HepG2 (cell line): ENCODE data around the gene IRF1.

ENCODE experiments used
- BRCA1 ChIP-seq: sonication (generic); formaldehyde crosslinking; IDR thresholded peaks from 2 replicates; pipeline ENCODE4 v1.4.0; 2020; ENCODE audit warnings: missing genetic modification reagents
- CREM ChIP-seq, 2 experiments: sonication (generic) in 1 of 2; formaldehyde crosslinking in 1 of 2; IDR thresholded peaks; 2 replicates each; pipeline versions ENCODE4 v1.4.0 to v1.6.1; 2016 to 2020; ENCODE audit warnings: antibody characterized with exemption in 1 of 2, mild to moderate bottlenecking in 1 of 2, missing genetic modification reagents in 1 of 2
- FOXM1 ChIP-seq: sonication (generic); formaldehyde crosslinking; IDR thresholded peaks from 2 replicates; pipeline ENCODE4 v1.5.0; 2020; ENCODE audit warnings: missing genetic modification reagents
- HNRNPL ChIP-seq: fragments of 200-400 bp; formaldehyde crosslinking; IDR thresholded peaks from 2 replicates; pipeline ENCODE4 v1.6.1; 2017; ENCODE audit warnings: mild to moderate bottlenecking, low read depth, low read length
- POLR2A ChIP-seq, 2 experiments: IDR thresholded peaks; 2 replicates each; pipeline ENCODE4 v1.6.1; 2011; ENCODE audit warnings: low read depth in 2 of 2, low read length in 2 of 2, mild to moderate bottlenecking in 1 of 2, moderate library complexity in 1 of 2; ENCODE audit not compliant: insufficient read depth in 1 of 2
- POLR2AphosphoS5 ChIP-seq: IDR thresholded peaks from 2 replicates; pipeline ENCODE4 v1.6.1; 2012; ENCODE audit warnings: low read depth, low read length
- SP2 ChIP-seq: sonication (generic); formaldehyde crosslinking; IDR thresholded peaks from 2 replicates; pipeline ENCODE4 v1.5.1; 2020; ENCODE audit warnings: mild to moderate bottlenecking, missing genetic modification reagents
- SP4 ChIP-seq: sonication (generic); formaldehyde crosslinking; IDR thresholded peaks from 2 replicates; pipeline ENCODE4 v1.8.1; 2023; ENCODE audit warnings: mild to moderate bottlenecking, missing genetic modification reagents
- ZNF24 ChIP-seq: fragments of 450-650 bp; IDR thresholded peaks from 2 replicates; pipeline ENCODE4 v1.6.1; 2017; ENCODE audit warnings: antibody characterized with exemption, mild to moderate bottlenecking
- ZZZ3 ChIP-seq: sonication (generic); formaldehyde crosslinking; IDR thresholded peaks from 2 replicates; pipeline ENCODE4 v1.4.0; 2020; ENCODE audit warnings: missing genetic modification reagents, mild to moderate bottlenecking, borderline replicate concordance
- TF ChIP-seq, protein P1 (sequence below): sonication (generic); formaldehyde crosslinking; IDR thresholded peaks from 2 replicates; pipeline ENCODE4 v1.5.0; 2020; ENCODE audit warnings: mild to moderate bottlenecking, missing genetic modification reagents, moderate library complexity
- TF ChIP-seq, protein P2 (sequence below): sonication (generic); formaldehyde crosslinking; IDR thresholded peaks from 2 replicates; pipeline ENCODE4 v1.5.1; 2020; ENCODE audit warnings: missing genetic modification reagents, mild to moderate bottlenecking, borderline replicate concordance
- TF ChIP-seq, protein P3 (sequence below): sonication (generic); formaldehyde crosslinking; IDR thresholded peaks from 2 replicates; pipeline ENCODE4 v1.9.0; 2022; ENCODE audit warnings: missing genetic modification reagents, mild to moderate bottlenecking, borderline replicate concordance
- TF ChIP-seq, protein P4 (sequence below): sonication (generic); formaldehyde crosslinking; conservative IDR thresholded peaks from 2 replicates; pipeline ENCODE4 v1.4.0; 2020; ENCODE audit warnings: missing genetic modification reagents

DNA sequence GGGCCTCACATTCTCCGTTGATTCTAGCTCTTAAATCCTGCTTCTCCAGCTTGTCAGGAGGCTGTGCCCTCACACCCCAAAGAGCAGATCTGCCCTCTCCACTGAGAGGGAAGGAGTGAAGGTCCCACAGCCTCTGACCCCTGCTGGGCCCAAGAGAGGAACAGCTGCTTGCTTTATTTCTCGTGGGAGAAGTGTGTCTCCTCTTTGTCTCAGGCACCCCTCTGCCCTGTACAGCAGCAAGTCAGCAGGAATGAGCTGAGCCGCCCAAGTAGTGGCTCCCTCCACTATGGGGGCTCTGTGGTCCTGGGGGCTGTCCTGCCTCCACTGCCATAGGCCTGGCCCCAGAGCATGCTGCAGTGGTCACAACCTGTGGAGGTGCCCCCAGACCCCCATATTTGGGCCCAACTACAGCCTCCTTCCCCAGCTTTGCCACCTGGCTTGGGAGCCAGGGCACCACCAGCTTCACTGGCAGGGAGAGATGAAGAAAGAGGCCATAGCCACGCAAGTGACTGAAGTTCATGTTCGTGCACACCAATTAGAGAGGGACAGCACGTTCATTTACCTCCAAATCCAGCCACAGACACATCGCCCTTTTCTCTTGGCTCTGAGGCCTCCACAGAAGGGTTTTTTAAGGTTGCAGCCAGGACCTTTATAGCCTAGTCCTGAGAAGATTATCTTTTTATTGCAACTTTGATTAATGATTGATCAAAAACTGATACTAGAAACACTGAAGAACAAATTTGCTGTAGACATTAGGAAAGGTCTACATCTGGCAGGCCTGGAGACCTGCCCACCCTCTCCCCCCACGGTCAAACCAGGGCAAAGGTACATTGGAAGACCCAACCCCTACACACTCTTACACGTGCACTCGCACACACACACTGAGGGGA, 27.5 kb downstream of the IRF1 start:
- TF ChIP-seq FOXM1 (CRISPR knock-in tag) (no peak), ZNF24 (no peak), SP2 (CRISPR knock-in tag) (no peak), SP4 (CRISPR knock-in tag) (no peak), POLR2AphosphoS5 (no peak), CREM (IDR thresholded peaks at IDR 0.05) (no peak), CREM (CRISPR knock-in tag; IDR thresholded peaks at IDR 0.05) (no peak), ZZZ3 (CRISPR knock-in tag) (no peak), HNRNPL (no peak), BRCA1 (CRISPR knock-in tag) (no peak), POLR2A (IDR thresholded peaks at IDR 0.05; ENCODE audit: insufficient read depth in 1 of 2, low read depth in 2 of 2, low read length in 2 of 2) (no peak)
- TF ChIP-seq, protein P1, sequence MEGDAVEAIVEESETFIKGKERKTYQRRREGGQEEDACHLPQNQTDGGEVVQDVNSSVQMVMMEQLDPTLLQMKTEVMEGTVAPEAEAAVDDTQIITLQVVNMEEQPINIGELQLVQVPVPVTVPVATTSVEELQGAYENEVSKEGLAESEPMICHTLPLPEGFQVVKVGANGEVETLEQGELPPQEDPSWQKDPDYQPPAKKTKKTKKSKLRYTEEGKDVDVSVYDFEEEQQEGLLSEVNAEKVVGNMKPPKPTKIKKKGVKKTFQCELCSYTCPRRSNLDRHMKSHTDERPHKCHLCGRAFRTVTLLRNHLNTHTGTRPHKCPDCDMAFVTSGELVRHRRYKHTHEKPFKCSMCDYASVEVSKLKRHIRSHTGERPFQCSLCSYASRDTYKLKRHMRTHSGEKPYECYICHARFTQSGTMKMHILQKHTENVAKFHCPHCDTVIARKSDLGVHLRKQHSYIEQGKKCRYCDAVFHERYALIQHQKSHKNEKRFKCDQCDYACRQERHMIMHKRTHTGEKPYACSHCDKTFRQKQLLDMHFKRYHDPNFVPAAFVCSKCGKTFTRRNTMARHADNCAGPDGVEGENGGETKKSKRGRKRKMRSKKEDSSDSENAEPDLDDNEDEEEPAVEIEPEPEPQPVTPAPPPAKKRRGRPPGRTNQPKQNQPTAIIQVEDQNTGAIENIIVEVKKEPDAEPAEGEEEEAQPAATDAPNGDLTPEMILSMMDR (CRISPR knock-in tag) = no peak
- TF ChIP-seq, protein P2, sequence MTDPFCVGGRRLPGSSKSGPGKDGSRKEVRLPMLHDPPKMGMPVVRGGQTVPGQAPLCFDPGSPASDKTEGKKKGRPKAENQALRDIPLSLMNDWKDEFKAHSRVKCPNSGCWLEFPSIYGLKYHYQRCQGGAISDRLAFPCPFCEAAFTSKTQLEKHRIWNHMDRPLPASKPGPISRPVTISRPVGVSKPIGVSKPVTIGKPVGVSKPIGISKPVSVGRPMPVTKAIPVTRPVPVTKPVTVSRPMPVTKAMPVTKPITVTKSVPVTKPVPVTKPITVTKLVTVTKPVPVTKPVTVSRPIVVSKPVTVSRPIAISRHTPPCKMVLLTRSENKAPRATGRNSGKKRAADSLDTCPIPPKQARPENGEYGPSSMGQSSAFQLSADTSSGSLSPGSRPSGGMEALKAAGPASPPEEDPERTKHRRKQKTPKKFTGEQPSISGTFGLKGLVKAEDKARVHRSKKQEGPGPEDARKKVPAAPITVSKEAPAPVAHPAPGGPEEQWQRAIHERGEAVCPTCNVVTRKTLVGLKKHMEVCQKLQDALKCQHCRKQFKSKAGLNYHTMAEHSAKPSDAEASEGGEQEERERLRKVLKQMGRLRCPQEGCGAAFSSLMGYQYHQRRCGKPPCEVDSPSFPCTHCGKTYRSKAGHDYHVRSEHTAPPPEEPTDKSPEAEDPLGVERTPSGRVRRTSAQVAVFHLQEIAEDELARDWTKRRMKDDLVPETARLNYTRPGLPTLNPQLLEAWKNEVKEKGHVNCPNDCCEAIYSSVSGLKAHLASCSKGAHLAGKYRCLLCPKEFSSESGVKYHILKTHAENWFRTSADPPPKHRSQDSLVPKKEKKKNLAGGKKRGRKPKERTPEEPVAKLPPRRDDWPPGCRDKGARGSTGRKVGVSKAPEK (CRISPR knock-in tag) = no peak
- TF ChIP-seq, protein P3, sequence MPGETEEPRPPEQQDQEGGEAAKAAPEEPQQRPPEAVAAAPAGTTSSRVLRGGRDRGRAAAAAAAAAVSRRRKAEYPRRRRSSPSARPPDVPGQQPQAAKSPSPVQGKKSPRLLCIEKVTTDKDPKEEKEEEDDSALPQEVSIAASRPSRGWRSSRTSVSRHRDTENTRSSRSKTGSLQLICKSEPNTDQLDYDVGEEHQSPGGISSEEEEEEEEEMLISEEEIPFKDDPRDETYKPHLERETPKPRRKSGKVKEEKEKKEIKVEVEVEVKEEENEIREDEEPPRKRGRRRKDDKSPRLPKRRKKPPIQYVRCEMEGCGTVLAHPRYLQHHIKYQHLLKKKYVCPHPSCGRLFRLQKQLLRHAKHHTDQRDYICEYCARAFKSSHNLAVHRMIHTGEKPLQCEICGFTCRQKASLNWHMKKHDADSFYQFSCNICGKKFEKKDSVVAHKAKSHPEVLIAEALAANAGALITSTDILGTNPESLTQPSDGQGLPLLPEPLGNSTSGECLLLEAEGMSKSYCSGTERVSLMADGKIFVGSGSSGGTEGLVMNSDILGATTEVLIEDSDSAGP (CRISPR knock-in tag) = no peak
- TF ChIP-seq, protein P4, sequence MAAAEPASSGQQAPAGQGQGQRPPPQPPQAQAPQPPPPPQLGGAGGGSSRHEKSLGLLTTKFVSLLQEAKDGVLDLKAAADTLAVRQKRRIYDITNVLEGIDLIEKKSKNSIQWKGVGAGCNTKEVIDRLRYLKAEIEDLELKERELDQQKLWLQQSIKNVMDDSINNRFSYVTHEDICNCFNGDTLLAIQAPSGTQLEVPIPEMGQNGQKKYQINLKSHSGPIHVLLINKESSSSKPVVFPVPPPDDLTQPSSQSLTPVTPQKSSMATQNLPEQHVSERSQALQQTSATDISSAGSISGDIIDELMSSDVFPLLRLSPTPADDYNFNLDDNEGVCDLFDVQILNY = no peak
